ENCODE data around the gene ZSWIM8. TPM values are rescaled to one million over a fixed set of nuclear protein-coding genes. Genes with fewer than 3 reads are reported as not detected.

ZSWIM8 gene
- total and polyA plus RNA-seq, 2 donors (not counting 1 experiment from before 2014, with no cell fraction given): 37.9 to 60.9 TPM

GRCh38 chr10:73836427-73836980 lies 51.1 kb downstream of the ZSWIM8 start:
- H3K9ac ChIP-seq (ENCODE audit: insufficient read depth, low read length): no peak overlapping the region
- no peak overlapping the region for H3K4me2 ChIP-seq (ENCODE audit: extremely low read depth, insufficient read depth, low read length)

GRCh38 chr10:73837072-73837471 lies 51.7 kb downstream of the ZSWIM8 start:
- Histone ChIP-seq H3K27ac (ENCODE audit: insufficient read depth, low read length) (peak overlapping the region; percentile 3), H3K4me2 (ENCODE audit: extremely low read depth, insufficient read depth, low read length) (no peak overlapping the region), H3K9ac (ENCODE audit: insufficient read depth, low read length) (no peak overlapping the region), H4K20me1 (ENCODE audit: control insufficient read depth, extremely low read depth, insufficient read depth, low read length) (no peaks in the 10 kb centered on the region), H2AFZ (ENCODE audit: low read length) (no peak overlapping the region), H3K36me3 (ENCODE audit: control insufficient read depth, insufficient read depth, low read length) (peaks cover 8% of the 10 kb centered on the region), H3K9me3 (ENCODE audit: control insufficient read depth, insufficient read depth, low read depth, low read length) (no peaks in the 10 kb centered on the region), H3K4me3 (replicated peaks in 1 of 4; ENCODE audit: control extremely low read depth in 1 of 4, insufficient read depth in 1 of 4, low read depth in 3 of 4, low read length in 4 of 4) (no peak overlapping the region), H3K27me3 (ENCODE audit: control insufficient read depth, insufficient read depth, low read length) (no peaks in the 10 kb centered on the region), H3K4me1 (ENCODE audit: control insufficient read depth, extremely low read depth, insufficient read depth, low read length) (peaks cover 19% of the 10 kb centered on the region), H3K79me2 (ENCODE audit: control insufficient read depth, insufficient read depth, low read length) (no peaks in the 10 kb centered on the region)
- peak; percentile 44 to 57 for DNase-seq (ENCODE audit: low read depth in 2 of 2)
- TF ChIP-seq CTCF (conservative IDR thresholded peaks at IDR 0.05 in 1 of 2, IDR thresholded peaks at IDR 0.05 in 1 of 2; ENCODE audit: low read depth in 1 of 2, low read length in 2 of 2): no peak
- TF ChIP-seq EZH2 (IDR thresholded peaks at IDR 0.05; ENCODE audit: low read length, missing control alignments): no peak

More at GRCh38 chr10:73836427-73836980, 51.1 kb downstream of the ZSWIM8 start:
- no peaks in the 10 kb centered on the region for H3K9me3 ChIP-seq (ENCODE audit: control insufficient read depth, insufficient read depth, low read depth, low read length)
- H3K27ac ChIP-seq (ENCODE audit: insufficient read depth, low read length): peak overlapping the region; percentile 1
- peaks cover 16% of the 10 kb centered on the region for H3K4me1 ChIP-seq (ENCODE audit: control insufficient read depth, extremely low read depth, insufficient read depth, low read length)
- no peaks in the 10 kb centered on the region for H3K27me3 ChIP-seq (ENCODE audit: control insufficient read depth, insufficient read depth, low read length)
- no peak overlapping the region for H2AFZ ChIP-seq (ENCODE audit: low read length)
- DNase-seq (ENCODE audit: low read depth in 2 of 2): no peak
- H3K79me2 ChIP-seq (ENCODE audit: control insufficient read depth, insufficient read depth, low read length): no peaks in the 10 kb centered on the region
- H3K36me3 ChIP-seq (ENCODE audit: control insufficient read depth, insufficient read depth, low read length): peaks cover 8% of the 10 kb centered on the region
- H4K20me1 ChIP-seq (ENCODE audit: control insufficient read depth, extremely low read depth, insufficient read depth, low read length): no peaks in the 10 kb centered on the region
- TF ChIP-seq EZH2 (IDR thresholded peaks at IDR 0.05; ENCODE audit: low read length, missing control alignments) (no peak), CTCF (conservative IDR thresholded peaks at IDR 0.05 in 1 of 2, IDR thresholded peaks at IDR 0.05 in 1 of 2; ENCODE audit: low read depth in 1 of 2, low read length in 2 of 2) (no peak)
- H3K4me3 ChIP-seq (replicated peaks in 1 of 4; ENCODE audit: control extremely low read depth in 1 of 4, insufficient read depth in 1 of 4, low read depth in 3 of 4, low read length in 4 of 4): no peak overlapping the region

- no peak for TF ChIP-seq EZH2 (IDR thresholded peaks at IDR 0.05; ENCODE audit: low read length, missing control alignments)
- TF ChIP-seq CTCF (conservative IDR thresholded peaks at IDR 0.05 in 1 of 2, IDR thresholded peaks at IDR 0.05 in 1 of 2; ENCODE audit: low read depth in 1 of 2, low read length in 2 of 2): no peak
- Histone ChIP-seq H3K79me2 (ENCODE audit: control insufficient read depth, insufficient read depth, low read length) (no peaks in the 10 kb centered on the region), H3K27ac (ENCODE audit: insufficient read depth, low read length) (no peak overlapping the region), H3K4me3 (replicated peaks in 1 of 4; ENCODE audit: control extremely low read depth in 1 of 4, insufficient read depth in 1 of 4, low read depth in 3 of 4, low read length in 4 of 4) (no peak overlapping the region), H2AFZ (ENCODE audit: low read length) (no peak overlapping the region), H3K27me3 (ENCODE audit: control insufficient read depth, insufficient read depth, low read length) (no peaks in the 10 kb centered on the region), H3K4me2 (ENCODE audit: extremely low read depth, insufficient read depth, low read length) (no peak overlapping the region), H3K4me1 (ENCODE audit: control insufficient read depth, extremely low read depth, insufficient read depth, low read length) (peaks cover 19% of the 10 kb centered on the region), H3K9me3 (ENCODE audit: control insufficient read depth, insufficient read depth, low read depth, low read length) (no peaks in the 10 kb centered on the region), H4K20me1 (ENCODE audit: control insufficient read depth, extremely low read depth, insufficient read depth, low read length) (no peaks in the 10 kb centered on the region), H3K9ac (ENCODE audit: insufficient read depth, low read length) (no peak overlapping the region), H3K36me3 (ENCODE audit: control insufficient read depth, insufficient read depth, low read length) (peaks cover 12% of the 10 kb centered on the region)
- no peak for DNase-seq (ENCODE audit: low read depth in 2 of 2)
These were observed 52.7 kb downstream of the ZSWIM8 start for GRCh38 chr10:73838008-73838567.
